Endothelial cell of umbilical vein (primary cell): ENCODE results near the gene TAP2. TPM values are rescaled to one million over a fixed set of nuclear protein-coding genes. Genes with fewer than 3 reads are reported as not detected.

Source experiments
- BruUV-seq: library from RNA; stranded (reverse); fragments of 400-500 nt; replicated peaks from 2 replicates; lab custom pipeline; 2021; lab: Mats Ljungman, UMichigan
- CTCF ChIA-PET: fragments of 300-600, 350-600 bp; sonication (Branson Sonifier 250); formaldehyde crosslinking; loops from one replicate; lab custom pipeline; 2021; ENCODE audit warnings: antibody characterized with exemption, inconsistent platforms; lab: Charles Lee
- POLR2A ChIA-PET: fragments of 300-600, 350-600 bp; sonication (Branson Sonifier 250); formaldehyde crosslinking; loops from one replicate; lab custom pipeline; 2021; ENCODE audit warnings: antibody characterized with exemption, inconsistent platforms; lab: Charles Lee
- DNase-seq: peaks from one replicate; pipeline ENCODE4 v3.0.0-alpha.2; 2011; ENCODE audit warnings: low read depth, low spot score
- FAIRE-seq: peaks from 2 replicates; lab custom pipeline; 2011; peaks lifted over from hg19 to GRCh38; lab: Jason Lieb, UNC
- H2AFZ ChIP-seq: 2 replicates; pipeline ENCODE4 v1.6.0; 2012; ENCODE audit warnings: low read depth, low read length, control low read depth, inconsistent platforms
- H3K27ac ChIP-seq: 2 replicates; pipeline ENCODE4 v1.5.1; 2011; ENCODE audit warnings: low read depth, mild to moderate bottlenecking, control low read depth, low read length, moderate library complexity; ENCODE audit not compliant: insufficient read depth
- H3K27me3 ChIP-seq, 2 experiments: 2 replicates each; pipeline versions ENCODE4 v1.6.0 to v1.6.1; 2011; ENCODE audit warnings: low read length in 2 of 2, mixed read lengths in 1 of 2; ENCODE audit not compliant: control insufficient read depth in 2 of 2, insufficient read depth in 2 of 2
- H3K36me3 ChIP-seq, 2 experiments: 2 replicates in 1 of 2; 3 replicates in 1 of 2; pipeline ENCODE4 v1.5.1; 2011; ENCODE audit warnings: low read length in 2 of 2, mild to moderate bottlenecking in 1 of 2, moderate library complexity in 1 of 2; ENCODE audit not compliant: control insufficient read depth in 2 of 2, insufficient read depth in 2 of 2; ENCODE audit errors: extremely low read depth in 1 of 2
- H3K4me1 ChIP-seq: 3 replicates; pipeline ENCODE4 v1.5.1; 2011; ENCODE audit warnings: mild to moderate bottlenecking, low read length; ENCODE audit not compliant: control insufficient read depth, insufficient read depth; ENCODE audit errors: extremely low read depth
- H3K4me2 ChIP-seq: 2 replicates; pipeline ENCODE4 v1.6.1; 2011; ENCODE audit warnings: low read length, control low read depth, mixed read lengths; ENCODE audit not compliant: insufficient read depth
- H3K4me3 ChIP-seq, 3 experiments: fragments of 200-600 bp in 1 of 3; sonication (generic), shearing (Covaris generic) in 1 of 3; replicated peaks in 1 of 3; 2 replicates each; pipeline ENCODE4 v1.5.1; 2011 to 2016; ENCODE audit warnings: control low read depth in 3 of 3, low read length in 3 of 3, mild to moderate bottlenecking in 2 of 3, inconsistent platforms in 1 of 3, low read depth in 1 of 3, moderate library complexity in 1 of 3; ENCODE audit not compliant: insufficient read depth in 1 of 3
- H3K79me2 ChIP-seq: 2 replicates; pipeline ENCODE4 v1.6.0; 2012; ENCODE audit warnings: low read length, inconsistent platforms; ENCODE audit not compliant: control insufficient read depth, insufficient read depth
- H3K9ac ChIP-seq: replicated peaks from 2 replicates; pipeline ENCODE3; 2011; ENCODE audit warnings: low read length, control low read depth; ENCODE audit not compliant: insufficient read depth; ENCODE audit errors: extremely low read depth
- H3K9me1 ChIP-seq: replicated peaks from 3 replicates; pipeline ENCODE4 v1.6.0; 2011; ENCODE audit warnings: mild to moderate bottlenecking, low read length; ENCODE audit not compliant: control insufficient read depth, insufficient read depth; ENCODE audit errors: extremely low read depth
- H3K9me3 ChIP-seq: replicated peaks from 2 replicates; pipeline ENCODE4 v1.5.1; 2012; ENCODE audit warnings: low read length, inconsistent platforms; ENCODE audit not compliant: control insufficient read depth, insufficient read depth
- H4K20me1 ChIP-seq: replicated peaks from 2 replicates; pipeline ENCODE3; 2011; ENCODE audit warnings: mild to moderate bottlenecking, low read length; ENCODE audit not compliant: control insufficient read depth, insufficient read depth; ENCODE audit errors: extremely low read depth
- EZH2 ChIP-seq: IDR thresholded peaks from 2 replicates; pipeline ENCODE4 v1.6.1; 2012; ENCODE audit warnings: borderline replicate concordance, low read depth, mild to moderate bottlenecking, moderate library complexity, low read length, inconsistent platforms; ENCODE audit not compliant: severe bottlenecking
- FOS ChIP-seq: IDR thresholded peaks from 2 replicates; pipeline ENCODE4 v1.6.1; 2011; ENCODE audit warnings: mild to moderate bottlenecking, low read length, moderate library complexity, borderline replicate concordance; ENCODE audit not compliant: insufficient read depth
- GATA2 ChIP-seq: IDR thresholded peaks from 2 replicates; pipeline ENCODE4 v1.7.0; 2011; ENCODE audit warnings: low read depth, mild to moderate bottlenecking, moderate library complexity, mixed read lengths, low read length; ENCODE audit not compliant: insufficient read length, insufficient read depth
- JUN ChIP-seq: IDR thresholded peaks from 2 replicates; pipeline ENCODE4 v1.6.1; 2011; ENCODE audit warnings: borderline replicate concordance, low read depth; ENCODE audit not compliant: insufficient read length, insufficient read depth
- MYC ChIP-seq: IDR thresholded peaks from one replicate; pipeline ENCODE4 v1.6.1; 2011; ENCODE audit warnings: mild to moderate bottlenecking, low read depth, low read length
- POLR2A ChIP-seq: IDR thresholded peaks from 2 replicates; pipeline ENCODE4 v1.6.1; 2012; ENCODE audit warnings: low read depth, mild to moderate bottlenecking, control low read depth, low read length
- POLR2AphosphoS5 ChIP-seq: IDR thresholded peaks from 2 replicates; pipeline ENCODE4 v1.6.1; 2012; ENCODE audit warnings: low read depth, mild to moderate bottlenecking, control low read depth, low read length, moderate library complexity; ENCODE audit not compliant: insufficient read depth
- dilution Hi-C: fragments of 300-500 bp; cut with MboI; formaldehyde crosslinking; loops from one replicate; pipeline ENCODE4 v1.15.0; 2019; ENCODE audit warnings: low sequenced_read_pairs; ENCODE audit not compliant: extremely low pct_ligation_motif_present
- intact Hi-C: fragments of 100-400 bp; cut with micrococcal nuclease; formaldehyde crosslinking; loops from one replicate; pipeline ENCODE4 v1.10.0; 2022
- polyA plus RNA-seq, 4 experiments: library from polyadenylated mRNA; depleted of rRNA in 3 of 4; stranded (reverse) in 3 of 4; unstranded in 1 of 4; fragments of >200 nt; gene quantifications; 2 replicates each; pipeline versions ENCODE4 v1.2.1 to v1.2.3, GENCODE V29; 2011 to 2012; ENCODE audit warnings: missing spikeins in 1 of 4
- total RNA-seq: library from RNA; stranded (reverse); gene quantifications from 2 replicates; pipeline ENCODE4 v1.2.3, GENCODE V29; 2021
- TF ChIP-seq, protein P1 (sequence below): IDR thresholded peaks from 2 replicates; pipeline ENCODE4 v1.6.1; 2011; ENCODE audit not compliant: insufficient read depth, insufficient read length
- TF ChIP-seq, protein P2 (sequence below), 2 donors: IDR thresholded peaks; 1 replicate in 1 of 2; 2 replicates in 1 of 2; pipeline ENCODE4 v1.5.1; 2011; ENCODE audit warnings: low read length in 2 of 2, mild to moderate bottlenecking in 2 of 2, moderate library complexity in 2 of 2, control low read depth in 1 of 2, inconsistent platforms in 1 of 2, low read depth in 1 of 2; ENCODE audit not compliant: insufficient read depth in 1 of 2; ENCODE audit errors: extremely low read depth in 1 of 2

Gene TAP2
- total and polyA plus RNA-seq, 2 donors (not counting 3 experiments of a cell fraction or from before 2014, with no cell fraction given), result 18.4 to 57.8 TPM

- Histone ChIP-seq H3K4me1 (peaks cover 7% of the 10 kb centered on the region), H2AFZ (peak overlapping the region; percentile 82), H3K79me2 (peaks cover 9% of the 10 kb centered on the region), H3K4me3 (peak overlapping the region; percentile 30 to 89 (median 70)), H3K9ac (peak overlapping the region; percentile 73), H3K9me3 (no peaks in the 10 kb centered on the region), H3K9me1 (no peaks in the 10 kb centered on the region), H3K27me3 (no peaks in the 10 kb centered on the region), H3K36me3 (peaks cover 0 to 3% of the 10 kb centered on the region in 2 experiments), H3K27ac (peak overlapping the region; percentile 23), H4K20me1 (no peaks in the 10 kb centered on the region), H3K4me2 (peak overlapping the region; percentile 83)
- POLR2A ChIA-PET, result interaction anchor here (0.5 to 1.9 kb wide), 4 partner anchors 16 to 134 kb away, joined by 3 to 16 read pairs (median 10); partner anchors contain the start of genes BRD2, PSMB9 and TAP1
- intact Hi-C loops (loop anchor here (1.0 to 2.0 kb wide), 3 partner anchors 17 to 147 kb away; partner anchors contain the start of gene PSMB9), dilution Hi-C loops (no loop called here)
- no TSS peak for BruUV-seq
- DNase-seq (no peak), FAIRE-seq (no peak)
- CTCF ChIA-PET, result interaction anchor here (0.9 to 11.0 kb wide), 25 partner anchors 11 to 593 kb away, joined by 3 to 397 read pairs (median 11); partner anchors contain the start of genes HLA-DMA, PSMB9 and TAP1
- TF ChIP-seq GATA2 (no peak), POLR2A (no peak), MYC (no peak), POLR2AphosphoS5 (no peak), JUN (no peak), EZH2 (no peak), FOS (no peak)
- TF ChIP-seq, protein P1, sequence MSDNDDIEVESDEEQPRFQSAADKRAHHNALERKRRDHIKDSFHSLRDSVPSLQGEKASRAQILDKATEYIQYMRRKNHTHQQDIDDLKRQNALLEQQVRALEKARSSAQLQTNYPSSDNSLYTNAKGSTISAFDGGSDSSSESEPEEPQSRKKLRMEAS, result no peak
- TF ChIP-seq, protein P2, sequence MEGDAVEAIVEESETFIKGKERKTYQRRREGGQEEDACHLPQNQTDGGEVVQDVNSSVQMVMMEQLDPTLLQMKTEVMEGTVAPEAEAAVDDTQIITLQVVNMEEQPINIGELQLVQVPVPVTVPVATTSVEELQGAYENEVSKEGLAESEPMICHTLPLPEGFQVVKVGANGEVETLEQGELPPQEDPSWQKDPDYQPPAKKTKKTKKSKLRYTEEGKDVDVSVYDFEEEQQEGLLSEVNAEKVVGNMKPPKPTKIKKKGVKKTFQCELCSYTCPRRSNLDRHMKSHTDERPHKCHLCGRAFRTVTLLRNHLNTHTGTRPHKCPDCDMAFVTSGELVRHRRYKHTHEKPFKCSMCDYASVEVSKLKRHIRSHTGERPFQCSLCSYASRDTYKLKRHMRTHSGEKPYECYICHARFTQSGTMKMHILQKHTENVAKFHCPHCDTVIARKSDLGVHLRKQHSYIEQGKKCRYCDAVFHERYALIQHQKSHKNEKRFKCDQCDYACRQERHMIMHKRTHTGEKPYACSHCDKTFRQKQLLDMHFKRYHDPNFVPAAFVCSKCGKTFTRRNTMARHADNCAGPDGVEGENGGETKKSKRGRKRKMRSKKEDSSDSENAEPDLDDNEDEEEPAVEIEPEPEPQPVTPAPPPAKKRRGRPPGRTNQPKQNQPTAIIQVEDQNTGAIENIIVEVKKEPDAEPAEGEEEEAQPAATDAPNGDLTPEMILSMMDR (IDR thresholded peaks at IDR 0.05; ENCODE audit: extremely low read depth in 1 of 2, insufficient read depth in 1 of 2, low read depth in 1 of 2, low read length in 2 of 2), result no peak
These were observed 857 bp downstream of the TAP2 start for GRCh38 chr6:32837651-32838113.
